Measurements from ENCODE around the gene KRTAP25-1.

Gene KRTAP25-1

DNA sequence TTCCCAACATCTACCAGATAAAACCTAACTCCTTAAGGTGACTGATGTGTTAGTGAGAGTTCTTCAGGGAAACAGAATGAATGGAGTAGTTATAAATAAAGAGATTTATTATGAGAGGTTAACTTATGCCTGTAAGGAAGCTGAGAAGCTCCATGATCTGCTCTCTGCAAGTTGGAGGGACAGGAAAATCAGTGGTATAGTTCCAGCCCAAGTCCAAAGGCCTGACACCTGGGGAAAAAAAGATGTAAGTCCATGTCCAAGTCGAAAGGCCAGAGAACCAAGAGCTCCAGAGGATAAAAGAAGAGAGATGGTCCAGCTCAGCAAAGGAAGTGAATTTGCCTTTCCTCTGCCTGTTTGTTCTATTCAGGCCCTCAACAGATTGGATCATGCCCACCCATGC is 33.6 kb downstream of the KRTAP25-1 start:
- TF ChIP-seq CTCF (conservative IDR thresholded peaks at IDR 0.05; ENCODE audit: low read depth, low read length), result no peak
- no peak overlapping the region for H3K9ac ChIP-seq
- no peak overlapping the region for H2AFZ ChIP-seq (ENCODE audit: low read depth)
- H3K4me1 ChIP-seq (ENCODE audit: low read depth, poor library complexity, severe bottlenecking), result no peaks in the 10 kb centered on the region
- no peaks in the 10 kb centered on the region for H3K79me2 ChIP-seq (ENCODE audit: insufficient read depth, low read depth)
- H3K27ac ChIP-seq, result no peak overlapping the region
- H4K20me1 ChIP-seq (ENCODE audit: insufficient read depth), result no peaks in the 10 kb centered on the region
- H3K27me3 ChIP-seq (ENCODE audit: insufficient read depth, low read depth), result no peaks in the 10 kb centered on the region
- H3K36me3 ChIP-seq (ENCODE audit: insufficient read depth), result no peaks in the 10 kb centered on the region
- no peak overlapping the region for H3K4me3 ChIP-seq (IDR thresholded peaks at IDR 0.05; ENCODE audit: insufficient read depth, low read depth, low read length)
- no peak overlapping the region for H3K4me2 ChIP-seq

- no peak overlapping the region for H3K27ac ChIP-seq
- no peaks in the 10 kb centered on the region for H3K4me1 ChIP-seq (ENCODE audit: low read depth, poor library complexity, severe bottlenecking)
- H3K4me2 ChIP-seq, result no peak overlapping the region
- no peaks in the 10 kb centered on the region for H3K27me3 ChIP-seq (ENCODE audit: insufficient read depth, low read depth)
- no peak overlapping the region for H3K4me3 ChIP-seq (IDR thresholded peaks at IDR 0.05; ENCODE audit: insufficient read depth, low read depth, low read length)
- no peak for TF ChIP-seq CTCF (conservative IDR thresholded peaks at IDR 0.05; ENCODE audit: low read depth, low read length)
- no peaks in the 10 kb centered on the region for H4K20me1 ChIP-seq (ENCODE audit: insufficient read depth)
- H3K36me3 ChIP-seq (ENCODE audit: insufficient read depth), result no peaks in the 10 kb centered on the region
- no peaks in the 10 kb centered on the region for H3K79me2 ChIP-seq (ENCODE audit: insufficient read depth, low read depth)
- H2AFZ ChIP-seq (ENCODE audit: low read depth), result no peak overlapping the region
- no peak overlapping the region for H3K9ac ChIP-seq
Measured at GRCh38 chr21:30251781-30252180, 37.5 kb downstream of the KRTAP25-1 start.

GRCh38 chr21:30249936-30250335 is 39.4 kb downstream of the KRTAP25-1 start:
- H4K20me1 ChIP-seq (ENCODE audit: insufficient read depth), result no peaks in the 10 kb centered on the region
- TF ChIP-seq CTCF (conservative IDR thresholded peaks at IDR 0.05; ENCODE audit: low read depth, low read length), result no peak
- H3K27me3 ChIP-seq (ENCODE audit: insufficient read depth, low read depth), result no peaks in the 10 kb centered on the region
- no peak overlapping the region for H3K9ac ChIP-seq
- H3K4me1 ChIP-seq (ENCODE audit: low read depth, poor library complexity, severe bottlenecking), result no peaks in the 10 kb centered on the region
- no peak overlapping the region for H3K27ac ChIP-seq
- no peak overlapping the region for H2AFZ ChIP-seq (ENCODE audit: low read depth)
- H3K36me3 ChIP-seq (ENCODE audit: insufficient read depth), result no peaks in the 10 kb centered on the region
- H3K4me2 ChIP-seq, result no peak overlapping the region
- H3K4me3 ChIP-seq (IDR thresholded peaks at IDR 0.05; ENCODE audit: insufficient read depth, low read depth, low read length), result no peak overlapping the region
- H3K79me2 ChIP-seq (ENCODE audit: insufficient read depth, low read depth), result no peaks in the 10 kb centered on the region

DNA sequence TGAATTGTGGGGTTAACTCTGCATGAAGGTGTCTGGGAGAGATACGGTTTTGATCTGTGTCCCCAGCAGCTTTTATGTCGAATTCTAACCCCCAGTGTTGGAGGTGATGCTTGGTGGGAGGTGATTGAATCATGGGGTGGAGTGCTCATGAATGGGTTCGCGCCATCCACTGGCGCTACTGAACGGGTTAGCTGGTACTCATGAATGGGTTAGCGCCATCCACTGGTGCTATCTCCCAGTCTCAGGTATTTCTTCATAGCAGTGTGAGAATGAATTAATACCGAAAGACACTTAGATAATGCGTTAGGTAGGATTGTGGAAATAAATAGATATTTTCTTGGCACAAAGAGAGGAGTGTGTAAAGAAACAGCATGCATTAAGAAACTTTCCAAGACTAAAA is 40.5 kb downstream of the KRTAP25-1 start:
- no peaks in the 10 kb centered on the region for H3K36me3 ChIP-seq (ENCODE audit: insufficient read depth)
- TF ChIP-seq CTCF (conservative IDR thresholded peaks at IDR 0.05; ENCODE audit: low read depth, low read length), result no peak

More for the DNA sequence above, 40.5 kb downstream of the KRTAP25-1 start:
- Histone ChIP-seq H3K4me3 (IDR thresholded peaks at IDR 0.05; ENCODE audit: insufficient read depth, low read depth, low read length) (no peak overlapping the region), H3K27ac (no peak overlapping the region), H3K4me2 (no peak overlapping the region), H3K9ac (no peak overlapping the region), H4K20me1 (ENCODE audit: insufficient read depth) (no peaks in the 10 kb centered on the region), H3K4me1 (ENCODE audit: low read depth, poor library complexity, severe bottlenecking) (no peaks in the 10 kb centered on the region), H3K27me3 (ENCODE audit: insufficient read depth, low read depth) (no peaks in the 10 kb centered on the region), H2AFZ (ENCODE audit: low read depth) (no peak overlapping the region), H3K79me2 (ENCODE audit: insufficient read depth, low read depth) (no peaks in the 10 kb centered on the region)

Data from KMS-11 (cell line).